ENCODE measurements around the gene CPED1. TPM values are rescaled to one million over a fixed set of nuclear protein-coding genes. Genes with fewer than 3 reads are reported as not detected.

The CPED1 gene
- total RNA-seq = 33.8 TPM
- long read RNA-seq, full-length matches to known transcripts = 11 of 34 reads
- long read RNA-seq, partial matches to known transcripts = 10 of 34 reads
- long read RNA-seq, other reads (novel, unspliced or antisense) = 13 of 34 reads

GRCh38 chr7:120988591-120989256 lies at the start of gene CPED1:
Gene CPED1 (plus strand): TSS chr7:120988711. CDS start chr7:120989622, 911 bp downstream.
- H3K4me3 ChIP-seq = peak within 1 kb of the TSS; percentile 74
- no peaks in the 10 kb centered on the region for H3K36me3 ChIP-seq
- H3K9me3 ChIP-seq (replicated peaks) = no peaks in the 10 kb centered on the region
- DNase-seq = peak; percentile 84
- peaks cover 60% of the 10 kb centered on the region for H3K4me1 ChIP-seq
- TF ChIP-seq CTCF (IDR thresholded peaks at IDR 0.05; ENCODE audit: borderline replicate concordance) = no peak
- H3K27ac ChIP-seq (replicated peaks) = peak within 1 kb of the TSS; percentile 94
- intact Hi-C loops (cut with micrococcal nuclease) = loop anchor here (2.0 kb wide), 1 partner anchor 92 kb away; no protein-coding TSS in a partner anchor
- no peaks in the 10 kb centered on the region for H3K27me3 ChIP-seq (ENCODE audit: low read depth)

- Histone ChIP-seq H3K27me3 (ENCODE audit: low read depth) (no peaks in the 10 kb centered on the region), H3K27ac (replicated peaks) (no peak overlapping the region), H3K4me1 (no peaks in the 10 kb centered on the region), H3K9me3 (replicated peaks) (no peaks in the 10 kb centered on the region), H3K4me3 (no peak overlapping the region), H3K36me3 (no peaks in the 10 kb centered on the region)
- TF ChIP-seq CTCF (IDR thresholded peaks at IDR 0.05; ENCODE audit: borderline replicate concordance) = no peak
- intact Hi-C loops (cut with micrococcal nuclease) = no loop called here
- no peak for DNase-seq
Observed at GRCh38 chr7:120939345-120939744, 49.2 kb upstream of the CPED1 start.

- no peak for DNase-seq
- Histone ChIP-seq H3K4me1 (no peaks in the 10 kb centered on the region), H3K27me3 (ENCODE audit: low read depth) (no peaks in the 10 kb centered on the region), H3K36me3 (no peaks in the 10 kb centered on the region), H3K27ac (replicated peaks) (no peak overlapping the region), H3K9me3 (replicated peaks) (no peaks in the 10 kb centered on the region), H3K4me3 (no peak overlapping the region)
- intact Hi-C loops (cut with micrococcal nuclease) = loop anchor here (5.0 kb wide), 2 partner anchors 134 to 149 kb away; no protein-coding TSS in a partner anchor
- TF ChIP-seq CTCF (IDR thresholded peaks at IDR 0.05; ENCODE audit: borderline replicate concordance) = peak; percentile 58
Observed at GRCh38 chr7:120941064-120941463, 47.4 kb upstream of the CPED1 start.

GRCh38 chr7:120941856-120942255 lies 46.7 kb upstream of the CPED1 start:
- no peak overlapping the region for H3K27ac ChIP-seq (replicated peaks)
- no peaks in the 10 kb centered on the region for H3K27me3 ChIP-seq (ENCODE audit: low read depth)
- H3K4me1 ChIP-seq = no peaks in the 10 kb centered on the region
- DNase-seq = no peak
- H3K9me3 ChIP-seq (replicated peaks) = no peaks in the 10 kb centered on the region
- no peak for TF ChIP-seq CTCF (IDR thresholded peaks at IDR 0.05; ENCODE audit: borderline replicate concordance)
- H3K36me3 ChIP-seq = no peaks in the 10 kb centered on the region
- intact Hi-C loops (cut with micrococcal nuclease) = loop anchor here (5.0 kb wide), 2 partner anchors 135 to 150 kb away; no protein-coding TSS in a partner anchor
- no peak overlapping the region for H3K4me3 ChIP-seq

- Histone ChIP-seq H3K27me3 (ENCODE audit: low read depth) (no peaks in the 10 kb centered on the region), H3K4me3 (no peak overlapping the region), H3K9me3 (replicated peaks) (no peaks in the 10 kb centered on the region), H3K27ac (replicated peaks) (no peak overlapping the region), H3K4me1 (no peaks in the 10 kb centered on the region), H3K36me3 (no peaks in the 10 kb centered on the region)
- intact Hi-C loops (cut with micrococcal nuclease) = loop anchor here (5.0 kb wide), 2 partner anchors 136 to 151 kb away; no protein-coding TSS in a partner anchor
- no peak for TF ChIP-seq CTCF (IDR thresholded peaks at IDR 0.05; ENCODE audit: borderline replicate concordance)
- no peak for DNase-seq
Observed at GRCh38 chr7:120942861-120943260, 45.6 kb upstream of the CPED1 start.
